GM10248 (cell line): ENCODE measurements around the gene CDK5RAP2.
"Not testable (repeated sequence)": the region's sequence is repeated elsewhere in the genome, so short reads cannot be mapped to it uniquely, and the experiment has no call there.

Experiments used
- CTCF ChIA-PET: fragments of 300-600 bp; sonication (Branson Sonifier 250); formaldehyde crosslinking; extraction: SDS; loops from one replicate; lab custom pipeline; 2021; ENCODE audit warnings: antibody characterized with exemption; lab: Yijun Ruan, JAX
- POLR2A ChIA-PET: fragments of 350-650 bp; sonication (Branson Sonifier 250); formaldehyde crosslinking; extraction: SDS; loops from one replicate; lab custom pipeline; 2020; ENCODE audit warnings: antibody characterized with exemption; lab: Yijun Ruan, JAX
- DNase-seq: peaks from one replicate; pipeline ENCODE4 v3.0.0; 2012; ENCODE audit errors: extremely low spot score
- CTCF ChIP-seq: IDR thresholded peaks from 2 replicates; pipeline ENCODE4 v1.5.1; 2012; ENCODE audit warnings: mild to moderate bottlenecking, low read depth; ENCODE audit errors: extremely low read depth, missing control alignments, control extremely low read depth

Gene CDK5RAP2

GRCh38 chr9:120534266-120534665 lies 45.7 kb downstream of the CDK5RAP2 start:
- no peak for TF ChIP-seq CTCF
- DNase-seq, result no peak
- POLR2A ChIA-PET, result interaction anchor here (0.7 kb wide), 1 partner anchor 1442 kb away, joined by 13 read pairs; no protein-coding TSS in a partner anchor
- CTCF ChIA-PET, result interaction anchor here (1.1 to 1.9 kb wide), 3 partner anchors 10 to 57 kb away, joined by 4 to 5 read pairs (median 4); no protein-coding TSS in a partner anchor

- TF ChIP-seq CTCF, result no peak
- DNase-seq, result no peak
- ChIA-PET POLR2A (no interaction called here), CTCF (interaction anchor here (1.3 to 1.9 kb wide), 3 partner anchors 8 to 55 kb away, joined by 3 to 5 read pairs (median 4); no protein-coding TSS in a partner anchor)
Measured at GRCh38 chr9:120532891-120533290, 47.1 kb downstream of the CDK5RAP2 start.

- ChIA-PET CTCF (interaction anchor here (1.3 to 1.9 kb wide), 5 partner anchors 8 to 55 kb away, joined by 3 to 6 read pairs (median 4); no protein-coding TSS in a partner anchor), POLR2A (interaction anchor here (0.7 kb wide), 1 partner anchor 773 kb away, joined by 3 read pairs; no protein-coding TSS in a partner anchor)
- DNase-seq, result no peak
- no peak for TF ChIP-seq CTCF
Measured at GRCh38 chr9:120532475-120532874, 47.5 kb downstream of the CDK5RAP2 start.

- peak; percentile 24 for TF ChIP-seq CTCF
- no peak for DNase-seq
- ChIA-PET CTCF (interaction anchor here (0.9 to 2.0 kb wide), 7 partner anchors 10 to 563 kb away, joined by 3 to 8 read pairs (median 4); no protein-coding TSS in a partner anchor), POLR2A (interaction anchor here (0.7 kb wide), 1 partner anchor 772 kb away, joined by 3 read pairs; no protein-coding TSS in a partner anchor)
Measured at GRCh38 chr9:120531683-120532300, 48.2 kb downstream of the CDK5RAP2 start.

- DNase-seq, POLR2A ChIA-PET: not testable (repeated sequence)
- CTCF ChIA-PET, result interaction anchor here (0.7 to 2.0 kb wide), 6 partner anchors 10 to 562 kb away, joined by 3 to 8 read pairs (median 4); no protein-coding TSS in a partner anchor
Measured at GRCh38 chr9:120530220-120530832, 49.6 kb downstream of the CDK5RAP2 start.

GRCh38 chr9:120528829-120529228 lies 51.1 kb downstream of the CDK5RAP2 start:
- ChIA-PET POLR2A (no interaction called here), CTCF (interaction anchor here (0.9 to 1.6 kb wide), 3 partner anchors 8 to 14 kb away, joined by 3 read pairs; no protein-coding TSS in a partner anchor)
- DNase-seq, result no peak
- TF ChIP-seq CTCF, result no peak
